GM12801 (cell line): ENCODE data around the gene TBRG1.

Experiments used
- TF ChIP-seq, protein P1 (sequence below): IDR thresholded peaks from one replicate; pipeline ENCODE4 v1.5.1; 2011; ENCODE audit warnings: control low read depth; ENCODE audit not compliant: insufficient read length; ENCODE audit errors: extremely low read depth

TBRG1 gene

DNA sequence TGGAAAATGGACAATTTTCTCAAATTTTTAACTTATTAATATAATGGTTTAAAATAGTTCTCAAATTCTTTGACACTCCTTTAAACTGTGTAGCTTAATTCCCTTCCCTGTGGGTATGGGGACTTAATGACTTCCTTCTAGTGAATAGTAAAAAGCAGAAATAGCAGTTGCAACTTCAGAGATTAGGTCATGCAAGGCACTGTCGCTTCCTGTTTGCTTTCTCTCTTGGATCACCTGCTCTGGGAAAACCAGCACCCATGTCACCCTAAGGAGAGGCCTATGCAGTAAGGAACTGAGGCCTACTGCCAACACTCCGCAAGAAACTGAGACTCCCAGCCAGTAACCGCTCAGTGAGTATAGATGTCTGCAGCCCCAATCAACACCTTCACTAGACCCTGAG, 16.9 kb upstream of the TBRG1 start:
- TF ChIP-seq, protein P1, sequence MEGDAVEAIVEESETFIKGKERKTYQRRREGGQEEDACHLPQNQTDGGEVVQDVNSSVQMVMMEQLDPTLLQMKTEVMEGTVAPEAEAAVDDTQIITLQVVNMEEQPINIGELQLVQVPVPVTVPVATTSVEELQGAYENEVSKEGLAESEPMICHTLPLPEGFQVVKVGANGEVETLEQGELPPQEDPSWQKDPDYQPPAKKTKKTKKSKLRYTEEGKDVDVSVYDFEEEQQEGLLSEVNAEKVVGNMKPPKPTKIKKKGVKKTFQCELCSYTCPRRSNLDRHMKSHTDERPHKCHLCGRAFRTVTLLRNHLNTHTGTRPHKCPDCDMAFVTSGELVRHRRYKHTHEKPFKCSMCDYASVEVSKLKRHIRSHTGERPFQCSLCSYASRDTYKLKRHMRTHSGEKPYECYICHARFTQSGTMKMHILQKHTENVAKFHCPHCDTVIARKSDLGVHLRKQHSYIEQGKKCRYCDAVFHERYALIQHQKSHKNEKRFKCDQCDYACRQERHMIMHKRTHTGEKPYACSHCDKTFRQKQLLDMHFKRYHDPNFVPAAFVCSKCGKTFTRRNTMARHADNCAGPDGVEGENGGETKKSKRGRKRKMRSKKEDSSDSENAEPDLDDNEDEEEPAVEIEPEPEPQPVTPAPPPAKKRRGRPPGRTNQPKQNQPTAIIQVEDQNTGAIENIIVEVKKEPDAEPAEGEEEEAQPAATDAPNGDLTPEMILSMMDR = no peak

DNA sequence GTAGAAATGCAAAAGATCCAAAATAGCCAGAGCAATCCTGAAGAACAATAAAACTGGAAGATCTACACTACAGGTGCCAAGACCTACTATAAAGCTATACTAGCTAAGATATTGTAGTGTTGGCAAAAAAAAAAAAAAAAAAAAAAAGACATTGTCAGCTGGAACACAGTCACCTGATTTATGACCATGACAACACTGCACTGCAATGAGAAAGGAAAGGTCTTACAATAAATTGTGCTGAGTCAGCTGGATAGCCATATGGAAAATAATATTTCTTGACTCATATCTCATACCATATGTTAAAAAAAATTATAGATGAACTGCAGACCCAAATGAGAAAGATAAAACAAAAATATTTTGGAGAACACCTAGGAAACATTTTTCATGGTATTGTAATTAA, 14.5 kb upstream of the TBRG1 start:
- TF ChIP-seq, protein P1 = no peak

DNA sequence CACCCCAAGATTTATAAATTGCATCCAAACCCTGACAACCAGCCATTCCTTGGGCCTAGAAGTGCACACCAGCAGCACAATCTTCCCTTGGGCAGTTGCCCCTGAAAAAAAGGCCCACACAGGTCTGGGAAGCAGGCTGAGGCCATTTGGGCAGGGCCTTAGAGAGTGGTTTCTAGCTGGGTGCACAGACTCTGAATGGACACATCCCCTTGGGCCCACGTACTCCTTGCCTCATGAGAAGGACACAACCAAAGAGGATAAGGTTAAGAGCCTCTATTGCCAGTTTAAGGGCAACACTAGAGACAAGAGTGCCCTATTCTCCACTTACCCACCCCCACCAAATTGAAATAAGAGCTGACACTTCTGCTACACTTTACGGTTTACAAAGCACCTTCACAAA, 12.4 kb upstream of the TBRG1 start:
- TF ChIP-seq, protein P1 = no peak

DNA sequence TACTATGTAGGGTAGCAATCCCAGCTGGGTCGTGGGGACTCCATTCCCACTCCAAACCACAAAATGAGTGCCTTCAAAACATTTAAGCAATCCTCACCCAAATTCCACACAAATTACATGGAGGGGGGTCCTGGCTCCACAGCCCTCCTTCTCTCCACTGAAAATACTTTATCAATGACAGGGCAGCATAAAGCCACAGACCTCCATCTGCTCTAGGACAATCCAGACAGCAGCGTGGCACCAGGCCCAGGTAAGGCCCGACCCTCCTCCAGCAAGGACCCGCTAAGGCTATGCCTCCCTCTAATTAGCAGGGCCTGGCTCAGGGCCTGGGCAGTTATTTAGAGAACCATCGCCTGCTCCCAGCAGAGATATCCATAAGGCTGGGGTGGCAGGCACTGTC, 11.6 kb upstream of the TBRG1 start, which contains the start of gene PANX3:
TSS of gene PANX3 (plus strand) at position 365 of the 400 bp plus-strand sequence. CDS start 129 bp downstream, outside the sequence.
- TF ChIP-seq, protein P1 = no peak

DNA sequence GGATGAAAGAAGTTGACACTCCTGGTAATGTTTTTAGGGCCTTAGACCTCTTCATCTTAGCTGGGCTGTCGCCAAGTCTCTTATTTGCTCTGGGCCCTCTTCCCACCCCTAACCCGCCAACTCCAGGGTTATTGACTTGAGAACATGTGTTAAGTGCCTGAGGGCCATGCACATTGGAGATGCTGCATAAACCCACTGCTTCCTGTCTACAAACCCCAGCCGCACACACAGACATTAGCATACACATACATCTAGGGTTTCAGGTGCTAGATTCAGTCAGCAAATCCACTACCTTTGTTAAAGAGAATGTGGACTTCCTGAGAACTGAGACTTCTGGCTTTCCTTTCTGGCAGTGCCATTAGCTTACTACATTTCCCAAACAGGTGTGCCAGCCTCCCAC, 10.6 kb upstream of the TBRG1 start:
- TF ChIP-seq, protein P1 = no peak

DNA sequence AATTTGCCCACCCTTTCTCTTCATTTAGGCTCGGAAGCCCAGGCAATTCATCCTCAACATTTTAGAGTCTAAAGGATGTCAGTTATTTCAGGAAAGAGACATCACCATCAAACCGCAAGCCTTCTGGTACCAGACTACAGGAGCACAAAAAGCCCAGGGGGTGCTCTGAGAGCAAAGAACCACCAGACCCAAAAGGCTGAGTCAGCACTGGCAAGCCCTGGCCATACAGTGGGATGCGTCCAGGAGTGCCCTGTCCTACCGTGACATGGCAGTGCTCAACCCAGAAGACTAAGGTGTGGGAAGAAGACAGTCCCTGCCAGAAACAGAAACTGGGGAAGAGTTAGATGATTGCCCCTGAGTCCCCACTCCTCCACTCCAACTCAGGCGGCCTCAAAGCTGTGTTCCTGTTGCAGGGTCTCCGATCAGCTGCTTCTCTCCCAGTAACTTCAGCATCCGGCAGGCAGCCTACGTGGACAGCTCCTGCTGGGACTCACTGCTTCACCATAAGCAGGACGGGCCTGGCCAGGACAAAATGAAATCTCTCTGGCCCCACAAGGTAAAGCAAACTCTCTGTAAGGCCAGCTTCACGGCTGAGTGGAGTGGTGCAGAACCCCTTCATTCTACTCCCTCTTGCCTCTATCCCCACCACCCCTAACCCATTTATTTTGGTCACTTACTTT, 10.0 kb upstream of the TBRG1 start:
- TF ChIP-seq, protein P1 = no peak

DNA sequence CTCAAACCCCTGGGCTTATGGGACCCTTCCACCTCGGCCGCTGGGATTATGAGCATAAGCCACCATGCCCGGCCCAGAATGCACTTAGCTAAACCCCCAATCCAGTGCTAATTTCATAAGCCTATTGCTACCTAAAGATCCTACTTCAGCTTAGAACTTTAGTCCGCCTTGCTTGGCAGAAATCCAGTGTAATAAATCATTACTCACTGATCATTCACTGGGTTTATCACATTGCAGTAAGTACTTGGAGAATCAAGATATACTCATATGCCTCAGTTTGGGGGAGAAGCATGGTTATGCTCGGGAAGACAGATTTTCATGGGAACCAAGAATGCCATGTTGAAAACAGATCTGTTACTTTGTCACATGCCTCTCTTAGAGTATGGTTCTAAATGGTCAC, 3.8 kb upstream of the TBRG1 start:
- TF ChIP-seq, protein P1 = no peak
